Measurements from ENCODE around the gene CDH16.
"Not testable (repeated sequence)": the region's sequence is repeated elsewhere in the genome, so short reads cannot be mapped to it uniquely, and the experiment has no call there.

CDH16 gene

DNA sequence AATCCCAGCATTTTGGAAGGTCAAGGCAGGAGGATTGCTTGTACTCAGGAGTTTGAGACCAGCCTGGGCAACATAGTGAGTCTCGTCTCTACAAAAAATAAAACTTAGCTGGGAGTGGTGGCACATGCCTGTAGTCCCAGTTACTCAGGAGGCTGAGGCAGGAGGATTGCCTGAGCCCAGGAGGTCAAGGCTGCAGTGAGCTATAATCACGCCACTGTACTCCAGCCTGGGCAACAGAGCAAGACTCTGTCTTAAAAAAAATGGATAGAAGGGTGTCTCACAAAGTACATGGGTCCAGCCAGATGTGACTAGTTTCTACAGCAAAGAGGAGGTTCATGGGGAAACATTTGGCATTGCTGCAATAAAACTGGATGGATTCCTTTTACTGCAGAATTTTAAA is 47.3 kb downstream of the CDH16 start:
- DNase-seq: not testable (repeated sequence)

DNA sequence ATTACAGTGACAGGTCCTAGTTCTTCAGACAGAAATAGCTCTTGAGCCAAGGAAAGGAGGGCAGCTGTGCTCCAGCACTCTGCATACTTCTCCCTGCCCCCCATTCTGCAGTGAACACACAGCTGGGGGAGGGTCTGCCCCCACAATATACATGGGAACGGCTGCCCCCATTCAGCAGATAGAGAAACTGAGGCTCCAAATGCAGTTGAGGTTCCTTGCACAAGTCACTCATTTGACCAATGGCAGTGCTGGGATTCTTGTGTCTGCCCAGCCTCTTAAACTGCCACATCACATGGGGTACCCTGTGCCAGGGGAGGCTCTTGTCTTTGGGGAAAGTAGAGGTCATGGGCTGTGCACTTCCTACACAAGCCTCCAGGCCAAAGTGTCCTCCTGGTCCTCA is 49.3 kb downstream of the CDH16 start:
- DNase-seq: no peak

DNA sequence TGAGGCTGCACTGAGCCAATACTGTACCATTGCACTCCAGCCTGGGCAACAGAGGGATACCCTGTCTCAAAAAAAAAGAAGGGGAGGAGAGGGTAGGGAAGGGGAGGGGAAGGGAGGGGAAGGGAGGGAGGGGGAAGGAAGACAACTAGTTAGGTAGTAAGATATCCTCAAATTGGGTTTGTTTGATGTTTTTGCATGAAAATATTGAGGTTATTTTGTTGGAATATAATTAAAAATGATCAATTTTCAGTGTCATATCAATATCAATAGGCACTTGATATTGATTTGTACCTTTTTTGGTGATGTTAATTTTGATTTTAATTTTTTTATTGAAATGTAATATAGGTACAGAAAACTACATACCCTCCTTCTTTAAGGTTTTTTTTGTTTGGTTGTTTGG is 55.0 kb downstream of the CDH16 start:
- no peak for DNase-seq

GRCh38 chr16:66862023-66862520 is 56.6 kb downstream of the CDH16 start:
- no peak for DNase-seq

GRCh38 chr16:66859397-66860068 is 59.2 kb downstream of the CDH16 start:
- no peak for DNase-seq

DNA sequence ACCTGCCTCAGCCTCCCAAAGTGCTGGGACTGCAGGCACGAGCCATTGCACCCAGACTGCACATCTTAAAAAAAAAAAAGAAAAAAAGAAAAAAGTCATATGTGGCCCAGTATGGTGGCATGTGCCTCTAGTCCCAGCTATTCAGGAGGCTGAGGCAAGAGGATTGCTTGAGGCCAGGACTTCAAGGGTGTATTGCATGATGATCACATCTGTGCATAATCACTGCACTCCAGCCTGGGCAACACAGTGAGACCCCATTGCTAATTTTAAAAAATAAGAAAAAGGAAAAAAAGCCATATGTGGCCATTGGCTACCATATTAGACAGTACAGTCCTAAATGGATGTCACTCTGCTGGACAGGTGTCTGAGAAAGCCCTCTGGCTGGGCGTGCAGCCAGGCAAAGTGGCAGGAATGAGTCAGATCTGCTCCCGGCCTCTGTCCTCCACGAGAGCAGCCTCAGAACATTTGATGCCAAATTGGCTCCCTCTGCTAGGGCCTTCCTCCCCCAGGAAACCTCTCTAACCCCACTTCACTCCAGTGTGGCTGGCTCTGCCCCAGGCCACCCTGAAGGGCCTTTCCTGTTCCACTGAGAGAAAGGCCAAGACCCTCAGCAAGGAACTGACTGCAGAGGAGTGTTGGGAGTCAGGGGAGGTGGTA is 59.8 kb downstream of the CDH16 start:
- peak in 1 of 2 experiments; percentile 33 for DNase-seq
